Ovary (tissue), 3 donors: ENCODE measurements around the gene FBXL16.

Source experiments
- CTCF ChIP-seq, 3 donors: fragments of 450-650 bp in 2 of 3; fragments of 200-600 bp in 1 of 3; IDR thresholded peaks; one replicate each; pipeline versions ENCODE4 v1.5.1 to v1.8.0; 2016 to 2022; ENCODE audit warnings: antibody characterized with exemption in 3 of 3, mild to moderate bottlenecking in 1 of 3
- EP300 ChIP-seq: sonication (generic); formaldehyde crosslinking; IDR thresholded peaks from one replicate; pipeline ENCODE4 v1.6.1; 2017; ENCODE audit warnings: antibody characterized with exemption
- POLR2A ChIP-seq: fragments of 450-650 bp; IDR thresholded peaks from one replicate; pipeline ENCODE4 v1.6.1; 2017; ENCODE audit warnings: antibody characterized with exemption, mild to moderate bottlenecking, moderate library complexity
- donor health status: DM: no; HTN: no; CAD: no.

- TF ChIP-seq CTCF (IDR thresholded peaks at IDR 0.05) = no peak
- no peak for TF ChIP-seq POLR2A
- no peak for TF ChIP-seq EP300
Measured at GRCh38 chr16:649631-650030, 56.0 kb downstream of the FBXL16 start.
